Measurements from ENCODE around the gene CARD10.

GRCh38 chr22:37476389-37477329 is 42.6 kb downstream of the CARD10 start:
- TF ChIP-seq CTCF (IDR thresholded peaks at IDR 0.05): no peak
- no peak for TF ChIP-seq POLR2A (IDR thresholded peaks at IDR 0.05; ENCODE audit: low read depth)
- TF ChIP-seq POLR2AphosphoS5 (IDR thresholded peaks at IDR 0.05): no peak

Data from esophagus muscularis mucosa (tissue), 3 donors.